ENCODE measurements around the gene DLG5.
A peak's percentile ranks its signal among the peaks of the same experiment; 100 is the strongest.

DLG5 gene

GRCh38 chr10:77909021-77909748, 17.4 kb downstream of the DLG5 start (continued):
- TF ChIP-seq, protein P1, sequence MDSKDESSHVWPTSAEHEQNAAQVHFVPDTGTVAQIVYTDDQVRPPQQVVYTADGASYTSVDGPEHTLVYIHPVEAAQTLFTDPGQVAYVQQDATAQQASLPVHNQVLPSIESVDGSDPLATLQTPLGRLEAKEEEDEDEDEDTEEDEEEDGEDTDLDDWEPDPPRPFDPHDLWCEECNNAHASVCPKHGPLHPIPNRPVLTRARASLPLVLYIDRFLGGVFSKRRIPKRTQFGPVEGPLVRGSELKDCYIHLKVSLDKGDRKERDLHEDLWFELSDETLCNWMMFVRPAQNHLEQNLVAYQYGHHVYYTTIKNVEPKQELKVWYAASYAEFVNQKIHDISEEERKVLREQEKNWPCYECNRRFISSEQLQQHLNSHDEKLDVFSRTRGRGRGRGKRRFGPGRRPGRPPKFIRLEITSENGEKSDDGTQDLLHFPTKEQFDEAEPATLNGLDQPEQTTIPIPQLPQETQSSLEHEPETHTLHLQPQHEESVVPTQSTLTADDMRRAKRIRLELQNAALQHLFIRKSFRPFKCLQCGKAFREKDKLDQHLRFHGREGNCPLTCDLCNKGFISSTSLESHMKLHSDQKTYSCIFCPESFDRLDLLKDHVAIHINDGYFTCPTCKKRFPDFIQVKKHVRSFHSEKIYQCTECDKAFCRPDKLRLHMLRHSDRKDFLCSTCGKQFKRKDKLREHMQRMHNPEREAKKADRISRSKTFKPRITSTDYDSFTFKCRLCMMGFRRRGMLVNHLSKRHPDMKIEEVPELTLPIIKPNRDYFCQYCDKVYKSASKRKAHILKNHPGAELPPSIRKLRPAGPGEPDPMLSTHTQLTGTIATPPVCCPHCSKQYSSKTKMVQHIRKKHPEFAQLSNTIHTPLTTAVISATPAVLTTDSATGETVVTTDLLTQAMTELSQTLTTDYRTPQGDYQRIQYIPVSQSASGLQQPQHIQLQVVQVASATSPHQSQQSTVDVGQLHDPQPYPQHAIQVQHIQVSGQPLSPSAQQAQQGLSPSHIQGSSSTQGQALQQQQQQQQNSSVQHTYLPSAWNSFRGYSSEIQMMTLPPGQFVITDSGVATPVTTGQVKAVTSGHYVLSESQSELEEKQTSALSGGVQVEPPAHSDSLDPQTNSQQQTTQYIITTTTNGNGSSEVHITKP (tag by site-specific recombination; IDR thresholded peaks at IDR 0.05), result no peak
- TF ChIP-seq ZNF19 (tag by site-specific recombination; IDR thresholded peaks at IDR 0.05; ENCODE audit: low read depth) (no peak), ZSCAN23 (tag by site-specific recombination; IDR thresholded peaks at IDR 0.05) (no peak), ZNF548 (tag by site-specific recombination; IDR thresholded peaks at IDR 0.05) (no peak), ZNF677 (tag by site-specific recombination; IDR thresholded peaks at IDR 0.05) (no peak), ZNF175 (tag by site-specific recombination; IDR thresholded peaks at IDR 0.05) (no peak)

DNA sequence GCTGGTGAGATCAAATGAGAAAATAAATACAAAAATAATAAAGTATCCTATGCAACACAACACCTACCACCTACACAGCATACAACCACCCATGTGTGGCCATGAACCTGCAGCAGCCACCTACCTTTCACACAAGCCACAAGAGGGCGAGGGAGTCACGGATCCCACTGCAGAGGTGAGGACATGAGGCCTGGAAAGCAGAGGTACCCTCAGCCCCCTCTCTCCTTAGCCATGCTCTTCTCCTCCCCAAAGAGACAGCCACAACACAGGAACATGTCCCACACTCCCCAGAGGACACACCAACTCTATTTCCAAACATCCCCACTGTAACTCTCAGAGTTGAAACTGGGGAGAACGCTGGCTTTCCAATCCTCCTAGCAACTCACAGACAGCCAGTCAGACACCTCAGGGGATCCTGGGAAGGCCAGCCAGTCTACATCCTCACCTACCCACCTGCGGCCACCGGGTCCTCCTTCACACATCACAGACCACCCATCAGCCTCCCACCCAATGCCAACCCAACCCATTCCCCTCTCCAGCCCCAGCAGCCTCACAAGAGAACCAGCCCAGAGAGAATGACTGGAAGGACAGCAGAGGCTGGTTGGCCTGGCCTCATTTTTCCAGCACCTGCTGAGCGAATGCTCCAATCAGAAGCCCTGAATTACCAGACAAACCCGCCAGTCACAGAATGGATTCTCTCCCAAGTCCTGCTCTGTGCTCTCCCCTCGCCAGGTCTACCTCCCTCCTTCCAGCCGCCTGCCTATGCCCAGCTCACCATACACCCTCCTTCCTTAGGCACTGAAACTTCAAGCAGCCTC, 18.4 kb downstream of the DLG5 start:
- H3K27ac ChIP-seq (ENCODE audit: extremely low read depth, low read depth, low read length), result peak overlapping the region; percentile 5; the same call in 1 of the 2 replicates
- ChIA-PET CTCF (no interaction called here), POLR2A (no interaction called here)
- no peaks in the 10 kb centered on the region; a peak in 1 of 3 replicates for H3K36me3 ChIP-seq (ENCODE audit: control insufficient read depth in 2 of 2, insufficient read depth in 1 of 2, low read length in 2 of 2)
- H3K4me3 ChIP-seq (ENCODE audit: low read depth, low read length), result no peak overlapping the region
- peaks cover 4% of the 10 kb centered on the region; the same call in 1 of the 2 replicates for H3K4me1 ChIP-seq (ENCODE audit: control insufficient read depth, insufficient read depth, low read length)
- H3K9me3 ChIP-seq (ENCODE audit: control insufficient read depth, insufficient read depth, low read depth, low read length), result no peaks in the 10 kb centered on the region
- TF ChIP-seq SP2 (tag by site-specific recombination; IDR thresholded peaks at IDR 0.05) (no peak), ZNF433 (tag by site-specific recombination; IDR thresholded peaks at IDR 0.05; ENCODE audit: low read depth) (no peak), HOXC10 (CRISPR knock-in tag; IDR thresholded peaks at IDR 0.05) (no peak), ZBTB49 (tag by site-specific recombination; IDR thresholded peaks at IDR 0.05; ENCODE audit: low read depth) (no peak), MEIS1 (CRISPR knock-in tag; IDR thresholded peaks at IDR 0.05; ENCODE audit: borderline replicate concordance) (no peak), EGR2 (tag by site-specific recombination; IDR thresholded peaks at IDR 0.05; ENCODE audit: low read depth) (peak; percentile 38), TCF7L2 (IDR thresholded peaks at IDR 0.05; ENCODE audit: borderline replicate concordance, low read depth, low read length) (no peak), KLF1 (tag by site-specific recombination; IDR thresholded peaks at IDR 0.05) (no peak), ZBTB21 (tag by site-specific recombination; IDR thresholded peaks at IDR 0.05) (no peak), ZNF10 (tag by site-specific recombination; IDR thresholded peaks at IDR 0.05) (peak; percentile 37; the same call in 1 of the 2 replicates), ZNF600 (tag by site-specific recombination; IDR thresholded peaks at IDR 0.05) (no peak), YY2 (tag by site-specific recombination; IDR thresholded peaks at IDR 0.05) (no peak), ZNF658 (tag by site-specific recombination; IDR thresholded peaks at IDR 0.05) (no peak), ZFHX2 (tag by site-specific recombination; conservative IDR thresholded peaks at IDR 0.05) (peak; percentile 56), ZNF211 (tag by site-specific recombination; IDR thresholded peaks at IDR 0.05; ENCODE audit: low read depth) (no peak), HOXA7 (CRISPR knock-in tag; IDR thresholded peaks at IDR 0.05; ENCODE audit: borderline replicate concordance) (no peak)
- TF ChIP-seq, protein P2, sequence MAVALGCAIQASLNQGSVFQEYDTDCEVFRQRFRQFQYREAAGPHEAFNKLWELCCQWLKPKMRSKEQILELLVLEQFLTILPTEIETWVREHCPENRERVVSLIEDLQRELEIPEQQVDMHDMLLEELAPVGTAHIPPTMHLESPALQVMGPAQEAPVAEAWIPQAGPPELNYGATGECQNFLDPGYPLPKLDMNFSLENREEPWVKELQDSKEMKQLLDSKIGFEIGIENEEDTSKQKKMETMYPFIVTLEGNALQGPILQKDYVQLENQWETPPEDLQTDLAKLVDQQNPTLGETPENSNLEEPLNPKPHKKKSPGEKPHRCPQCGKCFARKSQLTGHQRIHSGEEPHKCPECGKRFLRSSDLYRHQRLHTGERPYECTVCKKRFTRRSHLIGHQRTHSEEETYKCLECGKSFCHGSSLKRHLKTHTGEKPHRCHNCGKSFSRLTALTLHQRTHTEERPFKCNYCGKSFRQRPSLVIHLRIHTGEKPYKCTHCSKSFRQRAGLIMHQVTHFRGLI (tag by site-specific recombination; IDR thresholded peaks at IDR 0.05), result peak; percentile 54; the same call in 1 of the 2 replicates
- TF ChIP-seq, protein P3, sequence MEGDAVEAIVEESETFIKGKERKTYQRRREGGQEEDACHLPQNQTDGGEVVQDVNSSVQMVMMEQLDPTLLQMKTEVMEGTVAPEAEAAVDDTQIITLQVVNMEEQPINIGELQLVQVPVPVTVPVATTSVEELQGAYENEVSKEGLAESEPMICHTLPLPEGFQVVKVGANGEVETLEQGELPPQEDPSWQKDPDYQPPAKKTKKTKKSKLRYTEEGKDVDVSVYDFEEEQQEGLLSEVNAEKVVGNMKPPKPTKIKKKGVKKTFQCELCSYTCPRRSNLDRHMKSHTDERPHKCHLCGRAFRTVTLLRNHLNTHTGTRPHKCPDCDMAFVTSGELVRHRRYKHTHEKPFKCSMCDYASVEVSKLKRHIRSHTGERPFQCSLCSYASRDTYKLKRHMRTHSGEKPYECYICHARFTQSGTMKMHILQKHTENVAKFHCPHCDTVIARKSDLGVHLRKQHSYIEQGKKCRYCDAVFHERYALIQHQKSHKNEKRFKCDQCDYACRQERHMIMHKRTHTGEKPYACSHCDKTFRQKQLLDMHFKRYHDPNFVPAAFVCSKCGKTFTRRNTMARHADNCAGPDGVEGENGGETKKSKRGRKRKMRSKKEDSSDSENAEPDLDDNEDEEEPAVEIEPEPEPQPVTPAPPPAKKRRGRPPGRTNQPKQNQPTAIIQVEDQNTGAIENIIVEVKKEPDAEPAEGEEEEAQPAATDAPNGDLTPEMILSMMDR (tag by site-specific recombination; IDR thresholded peaks at IDR 0.05), result peak; percentile 60
- TF ChIP-seq, protein P4, sequence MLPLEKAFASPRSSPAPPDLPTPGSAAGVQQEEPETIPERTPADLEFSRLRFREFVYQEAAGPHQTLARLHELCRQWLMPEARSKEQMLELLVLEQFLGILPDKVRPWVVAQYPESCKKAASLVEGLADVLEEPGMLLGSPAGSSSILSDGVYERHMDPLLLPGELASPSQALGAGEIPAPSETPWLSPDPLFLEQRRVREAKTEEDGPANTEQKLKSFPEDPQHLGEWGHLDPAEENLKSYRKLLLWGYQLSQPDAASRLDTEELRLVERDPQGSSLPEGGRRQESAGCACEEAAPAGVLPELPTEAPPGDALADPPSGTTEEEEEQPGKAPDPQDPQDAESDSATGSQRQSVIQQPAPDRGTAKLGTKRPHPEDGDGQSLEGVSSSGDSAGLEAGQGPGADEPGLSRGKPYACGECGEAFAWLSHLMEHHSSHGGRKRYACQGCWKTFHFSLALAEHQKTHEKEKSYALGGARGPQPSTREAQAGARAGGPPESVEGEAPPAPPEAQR (tag by site-specific recombination; IDR thresholded peaks at IDR 0.05), result no peak

Measured in HEK293 (cell line).